Measurements from ENCODE around the gene MAPK1. TPM values are rescaled to one million over a fixed set of nuclear protein-coding genes. Genes with fewer than 3 reads are reported as not detected.
A peak's percentile ranks its signal among the peaks of the same experiment; 100 is the strongest.

The MAPK1 gene
- total and polyA plus RNA-seq, 9 of the 15 experiments (the other 6 are each of a cell fraction or from before 2014, with no cell fraction given) = 46.3 to 575 (median 283) TPM

DNA sequence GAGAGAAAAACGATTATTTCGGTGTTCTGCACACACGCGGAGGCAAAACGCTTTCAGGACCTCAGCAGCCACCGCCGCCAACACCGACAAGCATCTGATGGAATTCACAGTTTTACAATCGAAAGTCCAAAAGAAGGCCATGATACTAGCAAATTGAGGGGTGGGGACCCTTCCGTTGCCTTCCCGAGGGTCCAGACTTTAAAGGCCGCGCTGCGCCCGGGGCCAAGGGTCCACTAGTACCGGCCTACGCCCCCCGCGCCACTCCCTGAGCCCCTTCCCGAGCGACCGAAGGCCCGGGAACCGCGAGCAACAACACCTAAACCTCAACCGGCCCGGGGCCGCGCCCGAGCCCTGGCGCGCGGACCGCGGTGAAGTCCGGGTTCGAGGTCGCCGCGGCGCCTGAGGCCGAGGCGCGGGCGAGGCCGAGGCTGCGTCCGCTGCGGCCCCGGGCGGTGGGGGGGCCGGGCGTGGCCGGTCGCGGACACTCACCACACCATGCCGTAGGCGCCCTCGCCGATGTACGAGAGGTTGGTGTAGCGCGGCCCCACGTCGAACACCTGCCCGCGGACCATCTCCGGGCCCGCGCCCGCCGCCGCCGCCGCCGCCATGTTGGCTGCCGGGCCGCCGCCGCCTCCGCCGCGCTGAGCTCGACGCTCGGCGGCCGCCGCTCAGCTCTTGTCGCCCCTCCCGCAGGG is 465 bp downstream of the MAPK1 start:
- intact Hi-C loops (cut with micrococcal nuclease) (loop anchor here (1.0 to 10.0 kb wide), 7 partner anchors 40 to 950 kb away; partner anchors contain the start of genes CRKL and PRAME), in situ Hi-C loops (cut with MboI) (no loop called here)
- Histone ChIP-seq H3K9me1 (ENCODE audit: control insufficient read depth, insufficient read depth, low read length) (peaks cover 18% of the 10 kb centered on the region), H3K27me3 (ENCODE audit: control insufficient read depth in 2 of 2, insufficient read depth in 2 of 2, low read length in 2 of 2) (no peaks in the 10 kb centered on the region), H3K9ac (ENCODE audit: insufficient read depth in 1 of 2, low read depth in 2 of 2, low read length in 2 of 2) (peak overlapping the region; percentile 74 to 96), H3K4me2 (ENCODE audit: insufficient read depth, low read length) (peak overlapping the region; percentile 91), H3K79me2 (ENCODE audit: control insufficient read depth, insufficient read depth, low read length) (peaks cover 70% of the 10 kb centered on the region), H3K36me3 (ENCODE audit: control insufficient read depth, insufficient read depth, low read length) (peaks cover 29% of the 10 kb centered on the region), H3K27ac (ENCODE audit: extremely low read depth, low read depth, low read length) (peak overlapping the region; percentile 81), H3K4me3 (peak overlapping the region; percentile 55), H4K20me1 (replicated peaks; ENCODE audit: control insufficient read depth, insufficient read depth, low read length) (peaks cover 49% of the 10 kb centered on the region), H2AFZ (ENCODE audit: low read depth, low read length) (peak overlapping the region; percentile 77), H3K9me3 (replicated peaks; ENCODE audit: control insufficient read depth, insufficient read depth, low read depth, low read length) (no peaks in the 10 kb centered on the region), H3K4me1 (replicated peaks in 1 of 2; ENCODE audit: control insufficient read depth in 2 of 2, insufficient read depth in 2 of 2, low read length in 2 of 2) (peaks cover 56% of the 10 kb centered on the region in 2 experiments)
- CTCF ChIA-PET (ENCODE audit: low intra/inter-chr PET ratio) = interaction anchor here (0.6 to 3.5 kb wide), 4 partner anchors 56 to 1007 kb away, joined by 3 to 11 read pairs (median 6); no protein-coding TSS in a partner anchor
- WGBS (ENCODE audit: insufficient coverage, low coverage, missing lambda C conversion rate) = under 1% methylated on average over 91 of the region's 91 CpGs
- peak; percentile 87 to 99 (median 93) for DNase-seq (ENCODE audit: extremely low read depth in 1 of 4, low spot score in 3 of 4)
- FAIRE-seq = no peak
- ATAC-seq = peak; percentile 6
- POLR2A ChIA-PET = interaction anchor here (0.6 to 45.6 kb wide), 35 partner anchors 1 to 1359 kb away, joined by 3 to 1351 read pairs (median 3); partner anchors contain the start of genes MAPK1, PPM1F, SDF2L1 and TOP3B
- no TSS peak for BruUV-seq (replicated peaks)
- TF ChIP-seq PRPF4 (IDR thresholded peaks at IDR 0.05; ENCODE audit: insufficient read depth, low read depth, low read length, poor library complexity, severe bottlenecking) = no peak
- no peak for TF ChIP-seq ZSCAN32 (CRISPR knock-in tag; IDR thresholded peaks at IDR 0.05)
- TF ChIP-seq ARID3A (IDR thresholded peaks at IDR 0.05; ENCODE audit: borderline replicate concordance, low read depth, low read length) = no peak
- no peak for TF ChIP-seq SMAD2 (IDR thresholded peaks at IDR 0.05; ENCODE audit: low read depth, low read length)
- peak; percentile 99 for TF ChIP-seq STAT6 (CRISPR knock-in tag; IDR thresholded peaks at IDR 0.05)
- no peak for TF ChIP-seq ZBTB11 (CRISPR knock-in tag; IDR thresholded peaks at IDR 0.05)
- TF ChIP-seq ETS2 (tag; IDR thresholded peaks at IDR 0.05; ENCODE audit: borderline replicate concordance, poor library complexity, severe bottlenecking) = no peak
- no peak for TF ChIP-seq ATF3 (IDR thresholded peaks at IDR 0.05)
- peak; percentile 28; the same call in 1 of the 2 replicates for TF ChIP-seq ATF3 (CRISPR knock-in tag; conservative IDR thresholded peaks at IDR 0.05)
